Nephron progenitor cell (in vitro differentiated cells): ENCODE measurements around the gene ARHGAP26.

Experiments used
- DNase-seq: peaks from one replicate; pipeline ENCODE4 v3.0.0; 2021
- H3K27ac Mint-ChIP-seq: 2 replicates; pipeline ENCODE4 v1.8.0; 2021; ENCODE audit warnings: mild to moderate bottlenecking, moderate library complexity, mixed read lengths
- H3K27me3 Mint-ChIP-seq: 2 replicates; pipeline ENCODE4 v1.8.0; 2021; ENCODE audit warnings: mild to moderate bottlenecking, low read depth, mixed read lengths; ENCODE audit not compliant: poor library complexity
- H3K36me3 Mint-ChIP-seq: 2 replicates; pipeline ENCODE4 v1.8.0; 2021; ENCODE audit warnings: low read depth, mixed read lengths
- H3K4me1 Mint-ChIP-seq: 2 replicates; pipeline ENCODE4 v1.8.0; 2021; ENCODE audit warnings: mixed read lengths
- H3K4me3 Mint-ChIP-seq: 2 replicates; pipeline ENCODE4 v1.8.0; 2021; ENCODE audit warnings: mild to moderate bottlenecking, moderate library complexity, mixed read lengths
- H3K9me3 Mint-ChIP-seq: 2 replicates; pipeline ENCODE4 v1.8.0; 2021; ENCODE audit warnings: mild to moderate bottlenecking, moderate library complexity, mixed read lengths
- TF ChIP-seq, protein P1 (sequence below): fragments of 200-600 bp; sonication (generic); IDR thresholded peaks from 2 replicates; pipeline ENCODE4 v1.5.0; 2021; ENCODE audit warnings: antibody characterized with exemption

The ARHGAP26 gene

DNA sequence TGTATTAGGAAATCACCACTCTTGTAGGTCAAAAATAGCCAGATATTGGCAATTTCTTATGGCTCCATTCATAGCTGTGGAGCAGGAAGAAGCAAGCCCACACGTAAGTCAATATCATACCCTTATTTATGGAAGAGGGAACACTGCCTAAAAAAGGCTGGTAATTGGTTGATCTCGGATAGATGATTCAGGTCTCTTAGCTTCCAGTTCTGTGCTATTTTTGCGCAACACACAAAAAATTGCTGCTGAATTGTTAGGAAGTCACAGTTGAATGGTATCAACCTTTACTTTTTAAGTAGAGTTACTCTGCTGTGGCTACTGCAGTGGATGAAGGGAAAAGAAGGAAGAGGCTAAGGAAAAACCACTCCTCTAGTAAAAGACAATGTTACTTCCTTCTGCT lies 168.8 kb downstream of the ARHGAP26 start:
- TF ChIP-seq, protein P1, sequence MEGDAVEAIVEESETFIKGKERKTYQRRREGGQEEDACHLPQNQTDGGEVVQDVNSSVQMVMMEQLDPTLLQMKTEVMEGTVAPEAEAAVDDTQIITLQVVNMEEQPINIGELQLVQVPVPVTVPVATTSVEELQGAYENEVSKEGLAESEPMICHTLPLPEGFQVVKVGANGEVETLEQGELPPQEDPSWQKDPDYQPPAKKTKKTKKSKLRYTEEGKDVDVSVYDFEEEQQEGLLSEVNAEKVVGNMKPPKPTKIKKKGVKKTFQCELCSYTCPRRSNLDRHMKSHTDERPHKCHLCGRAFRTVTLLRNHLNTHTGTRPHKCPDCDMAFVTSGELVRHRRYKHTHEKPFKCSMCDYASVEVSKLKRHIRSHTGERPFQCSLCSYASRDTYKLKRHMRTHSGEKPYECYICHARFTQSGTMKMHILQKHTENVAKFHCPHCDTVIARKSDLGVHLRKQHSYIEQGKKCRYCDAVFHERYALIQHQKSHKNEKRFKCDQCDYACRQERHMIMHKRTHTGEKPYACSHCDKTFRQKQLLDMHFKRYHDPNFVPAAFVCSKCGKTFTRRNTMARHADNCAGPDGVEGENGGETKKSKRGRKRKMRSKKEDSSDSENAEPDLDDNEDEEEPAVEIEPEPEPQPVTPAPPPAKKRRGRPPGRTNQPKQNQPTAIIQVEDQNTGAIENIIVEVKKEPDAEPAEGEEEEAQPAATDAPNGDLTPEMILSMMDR, result no peak
- Mint-ChIP-seq H3K4me3 (no peak overlapping the region), H3K9me3 (no peaks in the 10 kb centered on the region), H3K4me1 (no peaks in the 10 kb centered on the region), H3K27me3 (no peaks in the 10 kb centered on the region), H3K27ac (no peak overlapping the region), H3K36me3 (no peaks in the 10 kb centered on the region)
- no peak for DNase-seq

DNA sequence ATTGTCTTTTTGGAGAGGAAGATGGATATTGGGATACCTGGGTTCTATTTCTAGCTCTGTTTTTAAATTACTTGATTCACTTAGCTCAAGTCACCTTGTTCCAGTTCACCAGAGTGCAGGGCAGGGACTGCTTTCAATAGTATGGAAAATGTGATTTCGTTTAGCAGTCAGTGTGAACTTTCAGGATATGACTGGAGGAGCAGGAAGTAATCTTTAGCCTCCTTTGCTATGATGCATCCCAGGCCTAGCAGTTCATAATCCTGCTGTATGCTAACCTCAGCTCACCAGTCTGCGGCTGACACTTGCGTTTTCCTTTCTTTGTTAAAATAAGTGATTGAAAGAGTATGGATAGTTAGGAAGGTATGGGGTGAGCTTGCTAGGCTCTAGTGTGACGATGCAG lies 169.7 kb downstream of the ARHGAP26 start:
- TF ChIP-seq, protein P1, result no peak

DNA sequence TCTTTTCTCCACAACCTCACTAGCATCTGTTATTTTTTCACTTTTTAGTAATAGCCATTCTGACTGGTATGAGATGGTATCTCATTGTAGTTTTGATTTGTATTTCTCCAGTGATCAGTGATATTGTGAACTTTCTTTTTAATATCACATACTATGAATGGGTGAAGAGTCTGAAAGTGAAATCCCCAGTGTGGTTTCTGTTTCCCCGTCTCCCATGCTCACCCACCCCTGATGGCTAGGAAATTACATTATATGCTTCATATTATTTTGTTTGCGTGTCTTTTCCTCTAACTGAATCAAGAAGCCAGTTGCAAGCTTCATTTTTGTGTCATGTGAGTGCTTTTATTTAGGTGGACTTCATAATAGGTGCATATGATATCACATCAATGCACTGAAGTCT lies 171.1 kb downstream of the ARHGAP26 start:
- TF ChIP-seq, protein P1, result no peak
- no peaks in the 10 kb centered on the region for H3K9me3 Mint-ChIP-seq
- H3K27ac Mint-ChIP-seq, result no peak overlapping the region
- H3K4me3 Mint-ChIP-seq, result no peak overlapping the region
- H3K36me3 Mint-ChIP-seq, result no peaks in the 10 kb centered on the region
- no peaks in the 10 kb centered on the region for H3K4me1 Mint-ChIP-seq
- H3K27me3 Mint-ChIP-seq, result no peaks in the 10 kb centered on the region
- no peak for DNase-seq

More for the DNA sequence above, 169.7 kb downstream of the ARHGAP26 start:
- no peaks in the 10 kb centered on the region for H3K36me3 Mint-ChIP-seq
- no peak for DNase-seq
- H3K27ac Mint-ChIP-seq, result no peak overlapping the region
- no peaks in the 10 kb centered on the region for H3K4me1 Mint-ChIP-seq
- H3K27me3 Mint-ChIP-seq, result no peaks in the 10 kb centered on the region
- no peak overlapping the region for H3K4me3 Mint-ChIP-seq
- H3K9me3 Mint-ChIP-seq, result no peaks in the 10 kb centered on the region

DNA sequence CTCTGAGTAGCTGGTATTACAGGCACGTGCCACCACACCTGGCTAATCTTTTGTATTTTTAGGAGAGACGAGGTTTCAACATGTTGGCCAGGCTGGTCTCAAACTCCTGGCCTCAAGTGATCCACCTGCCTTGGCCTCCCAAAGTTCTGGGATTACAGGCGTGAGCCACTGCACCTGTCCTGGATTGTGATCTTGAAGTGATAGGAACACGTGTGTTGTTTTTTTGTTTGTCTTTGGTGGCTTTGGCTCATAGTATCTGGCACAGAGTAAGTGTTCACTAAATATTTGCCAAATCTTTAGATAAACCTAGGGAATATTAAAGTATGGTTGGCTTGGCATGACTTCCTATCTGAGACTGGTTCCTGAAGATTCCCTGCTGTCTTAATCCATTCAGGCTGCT lies 172.7 kb downstream of the ARHGAP26 start:
- H3K9me3 Mint-ChIP-seq, result no peaks in the 10 kb centered on the region
- TF ChIP-seq, protein P1, result no peak
- no peak overlapping the region for H3K27ac Mint-ChIP-seq
- no peak for DNase-seq
- no peaks in the 10 kb centered on the region for H3K36me3 Mint-ChIP-seq
- no peaks in the 10 kb centered on the region for H3K4me1 Mint-ChIP-seq
- no peak overlapping the region for H3K4me3 Mint-ChIP-seq
- H3K27me3 Mint-ChIP-seq, result no peaks in the 10 kb centered on the region

DNA sequence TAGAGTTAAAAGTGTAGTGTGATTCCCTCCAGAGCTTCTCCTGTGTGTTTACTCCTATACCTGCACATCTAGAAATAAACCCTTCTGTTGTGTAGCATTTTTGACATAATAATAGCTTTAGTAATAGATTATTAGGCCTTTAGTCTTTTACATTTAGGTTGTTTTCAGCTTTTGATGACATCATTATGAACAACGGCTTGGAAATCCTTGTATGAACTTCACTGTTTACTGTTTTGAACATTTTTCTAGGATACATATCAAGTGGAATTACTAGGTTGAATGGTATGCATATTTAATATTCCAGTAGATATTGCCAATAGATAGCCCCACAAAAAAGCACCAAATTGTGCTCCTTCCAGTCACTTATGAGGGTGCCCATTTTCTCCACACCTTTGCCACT lies 174.0 kb downstream of the ARHGAP26 start:
- no peak for DNase-seq
- H3K27me3 Mint-ChIP-seq, result no peaks in the 10 kb centered on the region
- no peaks in the 10 kb centered on the region for H3K9me3 Mint-ChIP-seq
- no peaks in the 10 kb centered on the region for H3K36me3 Mint-ChIP-seq
- no peaks in the 10 kb centered on the region for H3K4me1 Mint-ChIP-seq
- no peak overlapping the region for H3K4me3 Mint-ChIP-seq
- TF ChIP-seq, protein P1, result no peak
- H3K27ac Mint-ChIP-seq, result no peak overlapping the region

DNA sequence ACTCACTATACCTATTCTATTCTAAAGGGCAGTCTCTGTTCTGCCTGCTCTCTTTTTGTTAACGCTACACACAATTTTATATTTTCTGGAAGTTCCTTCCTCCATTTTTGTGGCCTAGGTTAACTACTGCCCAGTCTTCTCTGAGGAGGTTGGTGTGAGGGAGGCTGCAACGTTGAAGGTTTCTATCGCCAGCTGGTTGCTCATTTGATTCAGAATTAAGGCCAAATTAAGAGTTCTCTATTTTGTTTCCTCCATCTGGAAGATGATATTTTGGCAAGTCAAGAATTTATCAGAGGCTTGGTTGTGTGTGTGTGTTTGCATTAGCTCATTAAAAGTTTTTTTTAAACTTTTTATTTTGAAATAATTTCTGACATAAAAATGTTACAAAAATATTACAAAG lies 175.1 kb downstream of the ARHGAP26 start:
- no peaks in the 10 kb centered on the region for H3K4me1 Mint-ChIP-seq

More for the DNA sequence above, 175.1 kb downstream of the ARHGAP26 start:
- TF ChIP-seq, protein P1, result no peak
- H3K4me3 Mint-ChIP-seq, result no peak overlapping the region
- no peak overlapping the region for H3K27ac Mint-ChIP-seq
- H3K36me3 Mint-ChIP-seq, result no peaks in the 10 kb centered on the region
- no peaks in the 10 kb centered on the region for H3K9me3 Mint-ChIP-seq
- no peak for DNase-seq
- H3K27me3 Mint-ChIP-seq, result no peaks in the 10 kb centered on the region
